H1 (cell line): Measurements from ENCODE around the gene IL24. TPM values are rescaled to one million over a fixed set of nuclear protein-coding genes. Genes with fewer than 3 reads are reported as not detected.

Experiments used
- CTCF ChIA-PET: fragments of 300-600 bp; sonication (Branson Sonifier 250); formaldehyde crosslinking; loops from one replicate; lab custom pipeline; 2021; ENCODE audit not compliant: partially characterized antibody; lab: Charles Lee
- POLR2A ChIA-PET: fragments of 300-600 bp; sonication (Branson Sonifier 250); formaldehyde crosslinking; loops from one replicate; lab custom pipeline; 2021; ENCODE audit warnings: inconsistent platforms; ENCODE audit not compliant: partially characterized antibody; lab: Charles Lee
- DNase-seq, 2 experiments: peaks; one replicate each; pipeline versions ENCODE4 v3.0.0 to v3.0.0-alpha.2; 2010 to 2022; ENCODE audit warnings: low spot score in 2 of 2, low read depth in 1 of 2, mixed read lengths in 1 of 2
- FAIRE-seq: peaks from 2 replicates; lab custom pipeline; 2011; peaks lifted over from hg19 to GRCh38; lab: Jason Lieb, UNC
- H2AFZ ChIP-seq: 2 replicates; pipeline ENCODE4 v1.8.1; 2012; ENCODE audit warnings: low read length, inconsistent platforms
- H2AK5ac ChIP-seq: 2 replicates; pipeline ENCODE4 v1.6.1; 2013; ENCODE audit warnings: low read depth, low read length
- H2BK120ac ChIP-seq: replicated peaks from 2 replicates; pipeline ENCODE3; 2013; ENCODE audit warnings: low read depth, low read length, inconsistent platforms
- H2BK12ac ChIP-seq: 2 replicates; pipeline ENCODE4 v1.6.1; 2013; ENCODE audit warnings: low read depth, low read length
- H2BK15ac ChIP-seq: 2 replicates; pipeline ENCODE4 v1.6.1; 2013; ENCODE audit warnings: low read length
- H2BK20ac ChIP-seq: 2 replicates; pipeline ENCODE4 v1.6.1; 2013; ENCODE audit warnings: low read length
- H2BK5ac ChIP-seq: 2 replicates; pipeline ENCODE4 v1.6.1; 2013; ENCODE audit warnings: low read depth, low read length
- H3K14ac ChIP-seq: 2 replicates; pipeline ENCODE4 v1.6.1; 2013; ENCODE audit warnings: inconsistent platforms; ENCODE audit not compliant: insufficient read length
- H3K18ac ChIP-seq: 2 replicates; pipeline ENCODE4 v1.6.1; 2013; ENCODE audit warnings: low read length; ENCODE audit errors: extremely low read depth
- H3K23ac ChIP-seq: 2 replicates; pipeline ENCODE4 v1.6.1; 2013; ENCODE audit warnings: inconsistent platforms; ENCODE audit not compliant: insufficient read length
- H3K23me2 ChIP-seq: 2 replicates; pipeline ENCODE4 v1.6.1; 2013; ENCODE audit warnings: low read depth, low read length
- H3K27ac ChIP-seq: 2 replicates; pipeline ENCODE4 v1.6.1; 2011; ENCODE audit warnings: low read depth, low read length, inconsistent platforms
- H3K27me3 ChIP-seq, 4 experiments: replicated peaks in 1 of 4; 1 replicate in 1 of 4; 2 replicates in 3 of 4; pipeline versions ENCODE4 v1.6.1 to v1.8.1; 2011 to 2013; ENCODE audit warnings: low read length in 3 of 4, mild to moderate bottlenecking in 3 of 4, inconsistent platforms in 2 of 4, mixed read lengths in 2 of 4, moderate library complexity in 1 of 4; ENCODE audit not compliant: control insufficient read depth in 3 of 4, insufficient read depth in 3 of 4; ENCODE audit errors: extremely low read depth in 1 of 4
- H3K36me3 ChIP-seq, 4 experiments: 2 replicates each; pipeline versions ENCODE4 v1.6.1 to v1.8.1; 2011 to 2013; ENCODE audit warnings: mild to moderate bottlenecking in 4 of 4, low read length in 3 of 4, moderate library complexity in 2 of 4, control low read depth in 1 of 4, inconsistent platforms in 1 of 4; ENCODE audit not compliant: insufficient read depth in 4 of 4, control insufficient read depth in 2 of 4
- H3K4ac ChIP-seq: replicated peaks from 2 replicates; pipeline ENCODE3; 2013; ENCODE audit warnings: low read length, low read depth, mixed read lengths, inconsistent platforms; ENCODE audit not compliant: insufficient read length
- H3K4me1 ChIP-seq, 4 experiments: replicated peaks in 1 of 4; 1 replicate in 1 of 4; 2 replicates in 3 of 4; pipeline versions ENCODE4 v1.6.1 to v1.8.1; 2011 to 2013; ENCODE audit warnings: low read length in 3 of 4, inconsistent platforms in 2 of 4, mixed read lengths in 1 of 4; ENCODE audit not compliant: insufficient read depth in 4 of 4, control insufficient read depth in 3 of 4
- H3K4me2 ChIP-seq, 2 experiments: 2 replicates each; pipeline versions ENCODE4 v1.6.1 to v1.8.1; 2011 to 2013; ENCODE audit warnings: low read depth in 2 of 2, low read length in 2 of 2, control low read depth in 1 of 2, inconsistent platforms in 1 of 2, mild to moderate bottlenecking in 1 of 2; ENCODE audit not compliant: insufficient read depth in 1 of 2
- H3K4me3 ChIP-seq, 4 experiments: fragments of 200-600, 300-600 bp in 1 of 4; sonication (generic), shearing (Covaris generic), sonication (Bioruptor Twin) in 1 of 4; 2 replicates each; pipeline versions ENCODE4 v1.5.1 to v1.8.1; 2011 to 2016; ENCODE audit warnings: low read length in 4 of 4, low read depth in 3 of 4, control low read depth in 2 of 4, inconsistent platforms in 2 of 4, mild to moderate bottlenecking in 2 of 4, mixed read lengths in 1 of 4, moderate library complexity in 1 of 4; ENCODE audit not compliant: insufficient read depth in 2 of 4; ENCODE audit errors: extremely low read depth in 1 of 4
- H3K56ac ChIP-seq: replicated peaks from 2 replicates; pipeline ENCODE3; 2013; ENCODE audit warnings: low read depth, mild to moderate bottlenecking, mixed read lengths, low read length, inconsistent platforms; ENCODE audit not compliant: insufficient read length
- H3K79me1 ChIP-seq: 2 replicates; pipeline ENCODE4 v1.6.1; 2013; ENCODE audit warnings: low read depth, low read length, control low read depth
- H3K79me2 ChIP-seq, 2 experiments: 2 replicates each; pipeline versions ENCODE4 v1.6.1 to v1.8.1; 2012 to 2013; ENCODE audit warnings: low read length in 2 of 2, mild to moderate bottlenecking in 2 of 2, inconsistent platforms in 1 of 2; ENCODE audit not compliant: insufficient read depth in 2 of 2, control insufficient read depth in 1 of 2
- H3K9ac ChIP-seq, 4 experiments: replicated peaks in 1 of 4; 1 replicate in 1 of 4; 2 replicates in 3 of 4; pipeline versions ENCODE4 v1.6.1 to v1.8.1; 2011 to 2013; ENCODE audit warnings: low read depth in 3 of 4, low read length in 3 of 4, control low read depth in 2 of 4, mild to moderate bottlenecking in 2 of 4, moderate library complexity in 2 of 4, inconsistent platforms in 1 of 4; ENCODE audit errors: extremely low read depth in 1 of 4
- H3K9me3 ChIP-seq, 2 experiments: 2 replicates each; pipeline versions ENCODE4 v1.6.1 to v1.8.1; 2012 to 2013; ENCODE audit warnings: mild to moderate bottlenecking in 2 of 2, moderate library complexity in 2 of 2, control low read depth in 1 of 2, inconsistent platforms in 1 of 2, low read depth in 1 of 2, low read length in 1 of 2, mixed read lengths in 1 of 2; ENCODE audit not compliant: insufficient read depth in 2 of 2
- H4K20me1 ChIP-seq, 2 experiments: replicated peaks in 1 of 2; 2 replicates each; pipeline versions ENCODE3 to v1.8.1; 2011 to 2013; ENCODE audit warnings: inconsistent platforms in 2 of 2, low read length in 2 of 2, mild to moderate bottlenecking in 1 of 2; ENCODE audit not compliant: insufficient read depth in 2 of 2, control insufficient read depth in 1 of 2
- H4K5ac ChIP-seq: 2 replicates; pipeline ENCODE4 v1.6.1; 2013; ENCODE audit warnings: low read length, low read depth, mixed read lengths, inconsistent platforms; ENCODE audit not compliant: insufficient read length
- H4K8ac ChIP-seq: 2 replicates; pipeline ENCODE4 v1.8.0; 2013; ENCODE audit warnings: mild to moderate bottlenecking, moderate library complexity, low read length, inconsistent platforms; ENCODE audit not compliant: insufficient read depth; ENCODE audit errors: extremely low read depth
- H4K91ac ChIP-seq: replicated peaks from 2 replicates; pipeline ENCODE3; 2013; ENCODE audit warnings: low read length, mixed read lengths, inconsistent platforms; ENCODE audit not compliant: insufficient read length
- CBX8 ChIP-seq: fragments of 300-800, 300-1000 bp; sonication (generic); IDR thresholded peaks from 2 replicates; pipeline ENCODE4 v1.7.1; 2016; ENCODE audit warnings: low read depth, low read length, borderline replicate concordance
- CHD1 ChIP-seq: IDR thresholded peaks from 2 replicates; pipeline ENCODE4 v1.6.1; 2012; ENCODE audit warnings: low read depth, low read length, improper control_type of control experiment
- CTCF ChIP-seq, 3 experiments: IDR thresholded peaks; 1 replicate in 2 of 3; 2 replicates in 1 of 3; pipeline versions ENCODE4 v1.5.1 to v1.6.1; 2011; ENCODE audit warnings: low read length in 3 of 3, mild to moderate bottlenecking in 3 of 3, inconsistent platforms in 2 of 3, low read depth in 1 of 3, moderate library complexity in 1 of 3; ENCODE audit not compliant: insufficient read depth in 1 of 3; ENCODE audit errors: control extremely low read depth in 1 of 3
- FOSL1 ChIP-seq: IDR thresholded peaks from 2 replicates; pipeline ENCODE4 v1.6.1; 2011; ENCODE audit warnings: mild to moderate bottlenecking, low read depth, low read length, moderate library complexity; ENCODE audit not compliant: insufficient read depth
- JUN ChIP-seq: IDR thresholded peaks from 2 replicates; pipeline ENCODE4 v1.6.1; 2011; ENCODE audit warnings: low read depth, mild to moderate bottlenecking, improper control_type of control experiment, low read length
- NRF1 ChIP-seq: IDR thresholded peaks from 2 replicates; pipeline ENCODE4 v1.6.1; 2011; ENCODE audit warnings: mild to moderate bottlenecking, low read depth, low read length, improper control_type of control experiment
- RFX5 ChIP-seq: IDR thresholded peaks from 2 replicates; pipeline ENCODE4 v1.6.1; 2011; ENCODE audit warnings: low read depth, low read length, improper control_type of control experiment, borderline replicate concordance
- SRF ChIP-seq: IDR thresholded peaks from 2 replicates; pipeline ENCODE4 v1.6.1; 2011; ENCODE audit warnings: mild to moderate bottlenecking, low read depth, low read length, moderate library complexity
- SUZ12 ChIP-seq: fragments of 200-600 bp; sonication (generic); IDR thresholded peaks from 2 replicates; pipeline ENCODE4 v1.6.1; 2012; ENCODE audit warnings: mild to moderate bottlenecking, inconsistent platforms, low read length, moderate library complexity, mixed read lengths
- TBP ChIP-seq: IDR thresholded peaks from 2 replicates; pipeline ENCODE4 v1.6.1; 2011; ENCODE audit warnings: low read depth, low read length, improper control_type of control experiment
- WGBS, 2 experiments: shearing (Covaris generic) in 1 of 2; methylation state at CpG; one replicate each; pipeline versions ENCODE4 v1.1.6 to v1.1.7; 2013 to 2015; ENCODE audit warnings: low lambda C conversion rate in 2 of 2, mixed read lengths in 2 of 2, inconsistent platforms in 1 of 2, low coverage in 1 of 2, missing lambda C conversion rate in 1 of 2; ENCODE audit not compliant: insufficient replicate concordance in 2 of 2, insufficient coverage in 1 of 2, insufficient read length in 1 of 2; ENCODE audit errors: extremely low coverage in 1 of 2, missing lambda C conversion rate in 1 of 2; 5-methylcytosine and 5-hydroxymethylcytosine counted together
- polyA plus RNA-seq, 7 experiments: library from polyadenylated mRNA; depleted of rRNA in 3 of 7; stranded (reverse) in 5 of 7; unstranded in 2 of 7; fragments of >200 nt in 5 of 7; fragments of 200-250 nt in 2 of 7; gene quantifications; 1 replicate in 5 of 7; 2 replicates in 1 of 7; 4 replicates in 1 of 7; pipeline versions ENCODE4 v1.2.1 to v1.2.3, GENCODE V29; 2011 to 2013; ENCODE audit warnings: missing spikeins in 2 of 7, mixed read lengths in 2 of 7
- total RNA-seq: library from RNA; stranded (reverse); fragmentation: NEBNext Ultra II Directional; extraction: Animal tissue kit (Norgen Biotek cat#: 25700); gene quantifications from 2 replicates; pipeline ENCODE4 v1.2.1, GENCODE V29; 2021

IL24 gene
- total and polyA plus RNA-seq, 2 of the 8 experiments (the other 6 are each of a cell fraction or from before 2014, with no cell fraction given) = not detected

- no peaks in the 10 kb centered on the region for H3K27me3 ChIP-seq
- FAIRE-seq = no peak
- H3K56ac ChIP-seq = no peak overlapping the region
- no peak overlapping the region for H2BK20ac ChIP-seq
- H3K4ac ChIP-seq = no peak overlapping the region
- H3K4me2 ChIP-seq = no peak overlapping the region
- H3K27ac ChIP-seq = no peak overlapping the region
- H2AK5ac ChIP-seq = no peak overlapping the region
- 88% methylated on average over 2 of the region's 2 CpGs; no CpG with 5 or more reads in 1 of the 2 experiments for WGBS, 2 experiments
- no peak overlapping the region for H4K5ac ChIP-seq
- no peak overlapping the region for H2AFZ ChIP-seq
- H2BK5ac ChIP-seq = no peak overlapping the region
- no peaks in the 10 kb centered on the region for H3K79me2 ChIP-seq
- H3K36me3 ChIP-seq = no peaks in the 10 kb centered on the region
- ChIA-PET POLR2A (interaction anchor here (0.6 kb wide), 1 partner anchor 20 kb away, joined by 3 read pairs; no protein-coding TSS in a partner anchor), CTCF (interaction anchor here (0.6 to 3.3 kb wide), 23 partner anchors 9 to 824 kb away, joined by 3 to 19 read pairs (median 3); partner anchors contain the start of gene IL20)
- no peak overlapping the region for H3K18ac ChIP-seq
- TF ChIP-seq CBX8 = no peak
- no peak for TF ChIP-seq NRF1
- TF ChIP-seq CHD1 = no peak
- no peak for TF ChIP-seq FOSL1
- no peak for TF ChIP-seq TBP
- no peak for TF ChIP-seq JUN
- TF ChIP-seq CTCF (IDR thresholded peaks at IDR 0.05; ENCODE audit: control extremely low read depth in 1 of 3, insufficient read depth in 1 of 3, low read depth in 1 of 3, low read length in 3 of 3) = no peak
- no peak for TF ChIP-seq SRF
- TF ChIP-seq RFX5 = no peak
- no peak for TF ChIP-seq SUZ12
- H2BK12ac ChIP-seq = no peak overlapping the region
- H2BK120ac ChIP-seq = no peak overlapping the region
- H3K9me3 ChIP-seq = 0 out of 4 replicates have a peak, but pooled peaks cover 0 to 2% of the 10 kb centered on the region in 2 experiments
- no peak overlapping the region for H3K9ac ChIP-seq
- no peak overlapping the region for H3K14ac ChIP-seq
- no peaks in the 10 kb centered on the region for H3K79me1 ChIP-seq
- H3K4me3 ChIP-seq = no peak overlapping the region
- no peak for DNase-seq
- H2BK15ac ChIP-seq = no peak overlapping the region
- H4K91ac ChIP-seq = no peak overlapping the region
- no peaks in the 10 kb centered on the region for H4K20me1 ChIP-seq
- no peak overlapping the region for H4K8ac ChIP-seq
- no peaks in the 10 kb centered on the region for H3K23me2 ChIP-seq
- H3K23ac ChIP-seq = no peak overlapping the region
- H3K4me1 ChIP-seq = no peaks in the 10 kb centered on the region
Measured at GRCh38 chr1:206883876-206884275, 13.4 kb upstream of the IL24 start.
